ENCODE measurements around the gene IL34.
A peak's percentile ranks its signal among the peaks of the same experiment; 100 is the strongest.

IL34 gene

GRCh38 chr16:70692873-70693671 lies 46.7 kb downstream of the IL34 start:
- TF ChIP-seq ZFX (IDR thresholded peaks at IDR 0.05) (no peak), CTCF (conservative IDR thresholded peaks at IDR 0.05) (no peak)
- no peak overlapping the region for H3K27ac ChIP-seq

- H3K27ac ChIP-seq: no peak overlapping the region
- no peak for TF ChIP-seq CTCF (conservative IDR thresholded peaks at IDR 0.05)
- TF ChIP-seq ZFX (IDR thresholded peaks at IDR 0.05): no peak
Measured at GRCh38 chr16:70694088-70694867, 47.9 kb downstream of the IL34 start.

GRCh38 chr16:70694868-70695218 lies 48.5 kb downstream of the IL34 start:
- H3K27ac ChIP-seq: no peak overlapping the region
- TF ChIP-seq CTCF (conservative IDR thresholded peaks at IDR 0.05) (no peak), ZFX (IDR thresholded peaks at IDR 0.05) (no peak)

- TF ChIP-seq ZFX (IDR thresholded peaks at IDR 0.05) (no peak), CTCF (conservative IDR thresholded peaks at IDR 0.05) (no peak)
- H3K27ac ChIP-seq: peak overlapping the region; percentile 62
Measured at GRCh38 chr16:70695331-70696070, 49.1 kb downstream of the IL34 start.

GRCh38 chr16:70696355-70696754 lies 50.0 kb downstream of the IL34 start:
- peak overlapping the region; percentile 62 for H3K27ac ChIP-seq
- TF ChIP-seq CTCF (conservative IDR thresholded peaks at IDR 0.05): no peak
- no peak for TF ChIP-seq ZFX (IDR thresholded peaks at IDR 0.05)

GRCh38 chr16:70696952-70697593 lies 50.7 kb downstream of the IL34 start:
- H3K27ac ChIP-seq: peak overlapping the region; percentile 62
- TF ChIP-seq ZFX (IDR thresholded peaks at IDR 0.05) (no peak), CTCF (conservative IDR thresholded peaks at IDR 0.05) (no peak)
